Transverse colon (tissue), 4 donors: ENCODE measurements around the gene XYLT2. TPM values are rescaled to one million over a fixed set of nuclear protein-coding genes. Genes with fewer than 3 reads are reported as not detected.
"Not testable (repeated sequence)": the region's sequence is repeated elsewhere in the genome, so short reads cannot be mapped to it uniquely, and the experiment has no call there.

ENCODE experiments used
- DNase-seq: peaks from one replicate; pipeline ENCODE4 v3.0.0-alpha.2; 2019
- H3K27ac ChIP-seq, 4 donors: fragments of 200-600 bp; sonication (generic); 2 replicates each; pipeline ENCODE4 v1.5.1; 2016 to 2018; ENCODE audit warnings: inconsistent platforms in 4 of 4
- H3K27me3 ChIP-seq: fragments of 200-600 bp; sonication (generic); 2 replicates; pipeline ENCODE4 v1.5.1; 2017; ENCODE audit warnings: inconsistent platforms
- H3K36me3 ChIP-seq, 4 donors: fragments of 200-600 bp; sonication (generic); 2 replicates each; pipeline ENCODE4 v1.5.1; 2017 to 2019; ENCODE audit warnings: inconsistent platforms in 4 of 4
- H3K4me1 ChIP-seq, 4 donors: fragments of 200-600 bp; sonication (generic); 2 replicates each; pipeline ENCODE4 v1.5.1; 2017 to 2020; ENCODE audit warnings: inconsistent platforms in 4 of 4
- H3K4me3 ChIP-seq, 4 donors: fragments of 200-600 bp; sonication (generic); 1 replicate in 1 of 4; 2 replicates in 3 of 4; pipeline versions ENCODE4 v1.5.1 to v1.6.1; 2017 to 2019; ENCODE audit warnings: inconsistent platforms in 4 of 4
- H3K9me3 ChIP-seq, 2 donors: fragments of 200-600 bp; sonication (generic); 2 replicates each; pipeline ENCODE4 v1.5.1; 2017 to 2019; ENCODE audit warnings: inconsistent platforms in 2 of 2
- CTCF ChIP-seq, 5 experiments: fragments of 200-600 bp in 3 of 5; fragments of 450-650 bp in 2 of 5; sonication (generic) in 3 of 5; IDR thresholded peaks; 1 replicate in 2 of 5; 2 replicates in 3 of 5; pipeline ENCODE4 v1.5.1; 2016 to 2017; ENCODE audit warnings: antibody characterized with exemption in 5 of 5, inconsistent platforms in 3 of 5, mild to moderate bottlenecking in 2 of 5, moderate library complexity in 1 of 5
- EP300 ChIP-seq: sonication (generic); formaldehyde crosslinking; IDR thresholded peaks from one replicate; pipeline ENCODE4 v1.6.1; 2017; ENCODE audit warnings: antibody characterized with exemption, low read depth
- POLR2A ChIP-seq: fragments of 450-650 bp; IDR thresholded peaks from one replicate; pipeline ENCODE4 v1.6.1; 2016; ENCODE audit warnings: antibody characterized with exemption, mild to moderate bottlenecking, moderate library complexity
- POLR2AphosphoS5 ChIP-seq, 3 donors: sonication (generic); formaldehyde crosslinking; IDR thresholded peaks; one replicate each; pipeline ENCODE4 v1.6.1; 2016; ENCODE audit warnings: antibody characterized with exemption in 3 of 3
- WGBS, 2 donors: methylation state at CpG; one replicate each; pipeline ENCODE4 v1.1.5; 2018; ENCODE audit warnings: low coverage in 1 of 2; 5-methylcytosine and 5-hydroxymethylcytosine counted together
- in situ Hi-C, 4 donors: fragments of 200-750 bp; cut with MboI; loops; one replicate each; pipeline versions ENCODE4 v1.15.0 to v1.15.1; 2017; ENCODE audit warnings: low sequenced_read_pairs in 3 of 4, low pct_ligation_motif_present in 1 of 4, low pct_unique_long_range_greater_than_20kb in 1 of 4
- intact Hi-C: fragments of 100-400 bp; cut with DNase I; formaldehyde crosslinking; loops from one replicate; pipeline ENCODE4 v1.15.1; 2023; ENCODE audit warnings: low total_unique reads
- total RNA-seq, 4 donors: library from RNA; depleted of rRNA; stranded (reverse); fragments of >200 nt; gene quantifications; one replicate each; pipeline ENCODE4 v1.1.0, GENCODE V29; 2016

XYLT2 gene
- total RNA-seq, 4 donors from 2014 or later = 21.3 to 27.3 (median 22.0) TPM

GRCh38 chr17:50329716-50330115 is 16.2 kb upstream of the XYLT2 start:
- no peak for TF ChIP-seq CTCF (IDR thresholded peaks at IDR 0.05)
- no peak for TF ChIP-seq POLR2AphosphoS5 (IDR thresholded peaks at IDR 0.05)
- no peak for TF ChIP-seq POLR2A
- TF ChIP-seq EP300 = no peak
- peaks cover 6% of the 10 kb centered on the region for H3K27me3 ChIP-seq
- WGBS, 2 donors = 86% methylated on average over 3 of the region's 3 CpGs; no CpG with 5 or more reads in 1 of the 2 donors
- H3K4me1 ChIP-seq = no peaks in the 10 kb centered on the region
- in situ Hi-C loops (no loop called here), intact Hi-C loops (loop anchor here (10.0 kb wide), 1 partner anchor 615 kb away; no protein-coding TSS in a partner anchor)
- no peaks in the 10 kb centered on the region for H3K9me3 ChIP-seq
- no peak for DNase-seq
- H3K4me3 ChIP-seq = no peak overlapping the region
- H3K27ac ChIP-seq = no peak overlapping the region
- H3K36me3 ChIP-seq = no peaks in the 10 kb centered on the region

- TF ChIP-seq POLR2A (no peak), EP300 (no peak), POLR2AphosphoS5 (IDR thresholded peaks at IDR 0.05) (no peak), CTCF (IDR thresholded peaks at IDR 0.05) (no peak)
- intact Hi-C loops (loop anchor here (10.0 kb wide), 1 partner anchor 615 kb away; no protein-coding TSS in a partner anchor), in situ Hi-C loops (no loop called here)
- Histone ChIP-seq H3K4me3 (no peak overlapping the region), H3K9me3 (no peaks in the 10 kb centered on the region), H3K4me1 (no peaks in the 10 kb centered on the region), H3K27ac (no peak overlapping the region), H3K27me3 (peaks cover 6% of the 10 kb centered on the region), H3K36me3 (no peaks in the 10 kb centered on the region)
- DNase-seq = no peak
- 74 to 89% methylated on average over 6 to 11 of the region's 11 CpGs for WGBS, 2 donors
Observed at GRCh38 chr17:50330151-50330775, 15.7 kb upstream of the XYLT2 start.

GRCh38 chr17:50331085-50331791 is 14.7 kb upstream of the XYLT2 start:
- no peaks in the 10 kb centered on the region for H3K36me3 ChIP-seq
- peaks cover 6% of the 10 kb centered on the region for H3K27me3 ChIP-seq
- H3K9me3 ChIP-seq = no peaks in the 10 kb centered on the region
- H3K4me1 ChIP-seq = no peaks in the 10 kb centered on the region
- H3K4me3 ChIP-seq = no peak overlapping the region
- WGBS, 2 donors = 40 to 66% methylated on average over 1 to 4 of the region's 4 CpGs
- intact Hi-C loops (loop anchor here (10.0 kb wide), 1 partner anchor 616 kb away; no protein-coding TSS in a partner anchor), in situ Hi-C loops (no loop called here)
- DNase-seq = no peak
- no peak for TF ChIP-seq EP300
- no peak for TF ChIP-seq POLR2AphosphoS5 (IDR thresholded peaks at IDR 0.05)
- TF ChIP-seq CTCF (IDR thresholded peaks at IDR 0.05) = no peak
- TF ChIP-seq POLR2A = no peak
- no peak overlapping the region for H3K27ac ChIP-seq

- Histone ChIP-seq H3K36me3 (no peaks in the 10 kb centered on the region), H3K4me1 (no peaks in the 10 kb centered on the region), H3K9me3 (no peaks in the 10 kb centered on the region), H3K27me3 (peaks cover 6% of the 10 kb centered on the region), H3K4me3 (no peak overlapping the region), H3K27ac (no peak overlapping the region)
- TF ChIP-seq EP300 (no peak), POLR2A (no peak), CTCF (IDR thresholded peaks at IDR 0.05) (no peak), POLR2AphosphoS5 (IDR thresholded peaks at IDR 0.05) (no peak)
- in situ Hi-C loops (no loop called here), intact Hi-C loops (loop anchor here (10.0 kb wide), 1 partner anchor 617 kb away; no protein-coding TSS in a partner anchor)
- WGBS, 2 donors = 69 to 70% methylated on average over 4 to 6 of the region's 6 CpGs
- DNase-seq = no peak
Observed at GRCh38 chr17:50332196-50332595, 13.7 kb upstream of the XYLT2 start.

- H3K27ac ChIP-seq, in situ Hi-C loops, H3K4me3 ChIP-seq, H3K27me3 ChIP-seq, DNase-seq, H3K36me3 ChIP-seq, H3K9me3 ChIP-seq, H3K4me1 ChIP-seq: not testable (repeated sequence)
- WGBS, 2 donors = 59% methylated on average over 14 of the region's 14 CpGs; no CpG with 5 or more reads in 1 of the 2 donors
- intact Hi-C loops = loop anchor here (10.0 kb wide), 1 partner anchor 619 kb away; no protein-coding TSS in a partner anchor
Observed at GRCh38 chr17:50333291-50334057, 12.5 kb upstream of the XYLT2 start.
